GM12878 (cell line): ENCODE data around the gene FBXL14. TPM values are rescaled to one million over a fixed set of nuclear protein-coding genes. Genes with fewer than 3 reads are reported as not detected.

Source experiments
- ATAC-seq: fragments of 200-7000 bp; cut with Tn5 transposase; 3 replicates; pipeline ENCODE4 v1.9.1; 2020; ENCODE audit warnings: mild to moderate bottlenecking, moderate library complexity
- BruUV-seq: library from RNA; stranded (reverse); fragments of 400-500 nt; replicated peaks from 2 replicates; lab custom pipeline; 2021; lab: Mats Ljungman, UMichigan
- CTCF ChIA-PET: fragments of 300-600 bp; sonication (Branson Sonifier 250); formaldehyde crosslinking; extraction: SDS; loops from one replicate; lab custom pipeline; 2021; ENCODE audit warnings: inconsistent platforms; lab: Yijun Ruan, JAX
- POLR2A ChIA-PET: fragments of 350-600 bp; formaldehyde crosslinking; extraction: SDS; loops from one replicate; lab custom pipeline; 2021; ENCODE audit warnings: inconsistent platforms; lab: Charles Lee
- RAD21 ChIA-PET: fragments of 300-600 bp; sonication (Branson Sonifier 250); formaldehyde crosslinking; loops from one replicate; lab custom pipeline; 2023; ENCODE audit warnings: antibody characterized with exemption; ENCODE audit not compliant: unreplicated experiment; lab: Charles Lee
- SMC1A ChIA-PET: fragments of 300-600 bp; sonication (Branson Sonifier 250); formaldehyde crosslinking; loops from one replicate; lab custom pipeline; 2023; ENCODE audit not compliant: unreplicated experiment, uncharacterized antibody; lab: Charles Lee
- DNase-seq: peaks from one replicate; pipeline ENCODE4 v3.0.0-alpha.2; 2011; ENCODE audit warnings: low read depth, low spot score
- FAIRE-seq: peaks from 3 replicates; lab custom pipeline; 2011; peaks lifted over from hg19 to GRCh38; lab: Jason Lieb, UNC
- H2AFZ ChIP-seq: 2 replicates; pipeline ENCODE4 v1.6.0; 2011; ENCODE audit warnings: low read depth, low read length, control low read depth; ENCODE audit not compliant: control insufficient read depth
- H3K27ac ChIP-seq: 2 replicates; pipeline ENCODE4 v1.5.1; 2011; ENCODE audit warnings: control low read depth; ENCODE audit not compliant: control insufficient read depth, insufficient read depth
- H3K27me3 ChIP-seq, 2 experiments: replicated peaks in 1 of 2; 2 replicates each; pipeline versions ENCODE4 v1.6.0 to v1.6.1; 2011; ENCODE audit warnings: low read length in 1 of 2; ENCODE audit not compliant: control insufficient read depth in 2 of 2, insufficient read depth in 2 of 2
- H3K36me3 ChIP-seq, 2 experiments: 2 replicates each; pipeline ENCODE4 v1.5.1; 2011; ENCODE audit warnings: low read length in 1 of 2; ENCODE audit not compliant: control insufficient read depth in 2 of 2, insufficient read depth in 2 of 2
- H3K4me1 ChIP-seq: 2 replicates; pipeline ENCODE4 v1.6.1; 2011; ENCODE audit warnings: mild to moderate bottlenecking, low read length, moderate library complexity, mixed read lengths; ENCODE audit not compliant: control insufficient read depth, insufficient read depth
- H3K4me2 ChIP-seq: 2 replicates; pipeline ENCODE4 v1.6.0; 2011; ENCODE audit warnings: control low read depth; ENCODE audit not compliant: control insufficient read depth, insufficient read depth
- H3K4me3 ChIP-seq: fragments of 200-600 bp; sonication (generic); 2 replicates; pipeline ENCODE4 v1.5.1; 2016
- H3K79me2 ChIP-seq: 2 replicates; pipeline ENCODE4 v1.6.0; 2011; ENCODE audit warnings: low read length; ENCODE audit not compliant: control insufficient read depth, insufficient read depth
- H3K9ac ChIP-seq: 2 replicates; pipeline ENCODE4 v1.8.0; 2011; ENCODE audit warnings: low read length, control low read depth, mixed read lengths; ENCODE audit not compliant: control insufficient read depth, insufficient read depth
- H3K9me3 ChIP-seq: replicated peaks from 3 replicates; pipeline ENCODE4 v1.5.1; 2011; ENCODE audit warnings: mild to moderate bottlenecking, low read length; ENCODE audit not compliant: control insufficient read depth, insufficient read depth
- H4K20me1 ChIP-seq: 2 replicates; pipeline ENCODE4 v1.6.0; 2011; ENCODE audit not compliant: control insufficient read depth, insufficient read depth
- ETV6 ChIP-seq, 2 experiments: fragments of 450-650 bp in 1 of 2; IDR thresholded peaks in 1 of 2; conservative IDR thresholded peaks in 1 of 2; 2 replicates each; pipeline ENCODE4 v1.6.1; 2014; ENCODE audit warnings: antibody characterized with exemption in 1 of 2, borderline replicate concordance in 1 of 2, low read depth in 1 of 2, mild to moderate bottlenecking in 1 of 2, moderate library complexity in 1 of 2
- FOS ChIP-seq: IDR thresholded peaks from 3 replicates; pipeline ENCODE4 v1.6.1; 2011; ENCODE audit warnings: borderline replicate concordance; ENCODE audit not compliant: insufficient read length; ENCODE audit errors: extremely low read depth
- FOXM1 ChIP-seq: IDR thresholded peaks from 2 replicates; pipeline ENCODE4 v1.6.1; 2012; ENCODE audit warnings: low read depth, mild to moderate bottlenecking, inconsistent platforms, low read length, moderate library complexity
- HDGF ChIP-seq: fragments of 450-650 bp; IDR thresholded peaks from 2 replicates; pipeline ENCODE4 v1.6.1; 2016; ENCODE audit warnings: antibody characterized with exemption
- HSF1 ChIP-seq: fragments of 150-350 bp; IDR thresholded peaks from 2 replicates; pipeline ENCODE4 v1.6.1; 2014; ENCODE audit warnings: mild to moderate bottlenecking, low read depth, low read length
- KLF5 ChIP-seq: fragments of 450-650 bp; IDR thresholded peaks from 2 replicates; pipeline ENCODE4 v1.6.1; 2014; ENCODE audit warnings: mild to moderate bottlenecking; ENCODE audit not compliant: partially characterized antibody
- LARP7 ChIP-seq: fragments of 450-650 bp; IDR thresholded peaks from 2 replicates; pipeline ENCODE4 v1.6.1; 2017; ENCODE audit warnings: mild to moderate bottlenecking
- MYB ChIP-seq: fragments of 150-350 bp; IDR thresholded peaks from 2 replicates; pipeline ENCODE4 v1.6.1; 2014; ENCODE audit warnings: mild to moderate bottlenecking, low read depth, low read length, borderline replicate concordance
- PRDM15 ChIP-seq: fragments of 450-650 bp; formaldehyde crosslinking; IDR thresholded peaks from 2 replicates; pipeline ENCODE4 v1.4.0; 2020; ENCODE audit warnings: mild to moderate bottlenecking, moderate library complexity
- REST ChIP-seq: IDR thresholded peaks from 2 replicates; pipeline ENCODE4 v1.6.1; 2012; ENCODE audit warnings: mild to moderate bottlenecking, low read depth, low read length
- STAT3 ChIP-seq: IDR thresholded peaks from 2 replicates; pipeline ENCODE4 v1.6.1; 2011; ENCODE audit warnings: low read depth, low read length, improper control_type of control experiment
- SUPT20H ChIP-seq: IDR thresholded peaks from 2 replicates; pipeline ENCODE4 v1.6.1; 2011; ENCODE audit warnings: low read depth, mild to moderate bottlenecking, low read length, moderate library complexity, borderline replicate concordance; ENCODE audit not compliant: control insufficient read depth
- USF1 ChIP-seq: IDR thresholded peaks from 2 replicates; pipeline ENCODE4 v1.6.1; 2011; ENCODE audit warnings: borderline replicate concordance, low read depth, mild to moderate bottlenecking, moderate library complexity, mixed read lengths, low read length; ENCODE audit not compliant: insufficient read depth; ENCODE audit errors: extremely low read length
- ZNF622 ChIP-seq: fragments of 450-650 bp; IDR thresholded peaks from 2 replicates; pipeline ENCODE4 v1.6.1; 2017; ENCODE audit warnings: mild to moderate bottlenecking, inconsistent platforms
- WGBS: methylation state at CpG from one replicate; pipeline ENCODE4 v1.1.6; 2016; ENCODE audit warnings: low lambda C conversion rate; ENCODE audit not compliant: insufficient replicate concordance, insufficient coverage; ENCODE audit errors: missing lambda C conversion rate; 5-methylcytosine and 5-hydroxymethylcytosine counted together
- in situ Hi-C: fragments of 300-500 bp; cut with MboI; formaldehyde crosslinking; loops from 9 replicates; pipeline ENCODE4 v1.14.3; 2018; ENCODE audit warnings: mixed read lengths
- intact Hi-C: fragments of 100-400 bp; cut with micrococcal nuclease; formaldehyde crosslinking; loops from one replicate; pipeline ENCODE4 v1.14.2; 2022; ENCODE audit not compliant: unreplicated experiment
- polyA plus RNA-seq, 11 experiments: library from polyadenylated mRNA; depleted of rRNA in 4 of 11; unstranded in 6 of 11; stranded (reverse) in 5 of 11; fragments of >200 nt; fragmentation: Nextera tagmentation in 4 of 11; fragmentation: Illumina TruSeq in 1 of 11; extraction: Ambion mirVana in 4 of 11; extraction: Trizol in 1 of 11; gene quantifications; 1 replicate in 1 of 11; 2 replicates in 10 of 11; pipeline versions ENCODE4 v1.2.1 to v1.2.3, GENCODE V29; 2011 to 2016; ENCODE audit warnings: inconsistent platforms in 2 of 11, missing spikeins in 2 of 11, low read depth in 1 of 11
- total RNA-seq, 4 experiments: library from RNA; depleted of rRNA in 3 of 4; stranded (reverse); fragments of >200 nt in 3 of 4; fragmentation: Illumina TruSeq in 1 of 4; extraction: Trizol in 1 of 4; gene quantifications; 2 replicates each; pipeline versions ENCODE4 v1.2.1 to v1.2.3, GENCODE V29; 2013 to 2021

The FBXL14 gene
- total and polyA plus RNA-seq, 10 of the 15 experiments (the other 5 are each of a cell fraction or from before 2014, with no cell fraction given) = 0.44 to 19.0 (median 2.9) TPM

GRCh38 chr12:1542599-1542998, 51.8 kb downstream of the FBXL14 start:
- ChIA-PET RAD21 (interaction anchor here (1.2 kb wide), 1 partner anchor 11 kb away, joined by 3 read pairs; no protein-coding TSS in a partner anchor), POLR2A (interaction anchor here (0.7 to 0.9 kb wide), 2 partner anchors 8 to 9 kb away, joined by 6 to 9 read pairs; no protein-coding TSS in a partner anchor), CTCF (interaction anchor here (0.6 to 1.2 kb wide), 2 partner anchors 10 to 425 kb away, joined by 3 to 5 read pairs; no protein-coding TSS in a partner anchor), SMC1A (no interaction called here)
- no TSS peak for BruUV-seq
- Histone ChIP-seq H3K79me2 (no peaks in the 10 kb centered on the region; the same call in 1 of the 2 replicates), H4K20me1 (no peaks in the 10 kb centered on the region), H3K4me2 (no peak overlapping the region), H3K27ac (no peak overlapping the region), H3K36me3 (no peaks in the 10 kb centered on the region), H3K27me3 (no peaks in the 10 kb centered on the region), H2AFZ (no peak overlapping the region), H3K9me3 (no peaks in the 10 kb centered on the region; the same call in 2 of the 3 replicates), H3K9ac (no peak overlapping the region), H3K4me1 (peaks cover 7% of the 10 kb centered on the region; the same call in 1 of the 2 replicates), H3K4me3 (no peak overlapping the region)
- ATAC-seq (no peak), DNase-seq (no peak), FAIRE-seq (no peak)
- in situ Hi-C loops (no loop called here), intact Hi-C loops (no loop called here)
- 94% methylated on average over 7 of the region's 7 CpGs for WGBS
- TF ChIP-seq ETV6 (conservative IDR thresholded peaks at IDR 0.05 in 1 of 2, IDR thresholded peaks at IDR 0.05 in 1 of 2; ENCODE audit: borderline replicate concordance in 1 of 2, low read depth in 1 of 2) (no peak), ZNF622 (no peak), HDGF (no peak), HSF1 (no peak), SUPT20H (no peak), PRDM15 (CRISPR knock-in tag) (no peak), MYB (no peak), FOS (no peak), FOXM1 (no peak), STAT3 (no peak), LARP7 (no peak), USF1 (no peak), KLF5 (no peak), REST (no peak)
